Peyer's patch (tissue), 4 donors: Measurements from ENCODE around the gene RCC2. TPM values are rescaled to one million over a fixed set of nuclear protein-coding genes. Genes with fewer than 3 reads are reported as not detected.

Experiments
- DNase-seq, 3 donors: peaks; one replicate each; pipeline ENCODE4 v3.0.0-alpha.2; 2017 to 2019
- H3K27ac ChIP-seq, 4 donors: fragments of 200-600 bp; sonication (generic); one replicate each; pipeline ENCODE4 v1.5.1; 2016 to 2019
- H3K27me3 ChIP-seq, 2 donors: fragments of 200-600 bp; sonication (generic); one replicate each; pipeline ENCODE4 v1.5.1; 2019
- H3K36me3 ChIP-seq, 3 donors: fragments of 200-600 bp; sonication (generic); one replicate each; pipeline ENCODE4 v1.5.1; 2016 to 2019
- H3K4me1 ChIP-seq, 4 donors: fragments of 200-600 bp; sonication (generic); one replicate each; pipeline ENCODE4 v1.5.1; 2016 to 2019
- H3K4me3 ChIP-seq, 4 donors: fragments of 200-600 bp; sonication (generic); 1 replicate in 3 of 4; 2 replicates in 1 of 4; pipeline ENCODE4 v1.5.1; 2016 to 2019; ENCODE audit warnings: mild to moderate bottlenecking in 1 of 4
- H3K9me3 ChIP-seq, 4 donors: fragments of 200-600 bp; sonication (generic); one replicate each; pipeline ENCODE4 v1.5.1; 2016 to 2019; ENCODE audit warnings: mild to moderate bottlenecking in 1 of 4
- POLR2A ChIP-seq, 2 donors: fragments of 450-650 bp; IDR thresholded peaks; one replicate each; pipeline ENCODE4 v1.5.1; 2017; ENCODE audit warnings: antibody characterized with exemption in 2 of 2, mild to moderate bottlenecking in 2 of 2, moderate library complexity in 2 of 2
- total RNA-seq, 4 donors: library from RNA; depleted of rRNA; stranded (reverse); fragments of >200 nt; gene quantifications; one replicate each; pipeline ENCODE4 v1.1.0, GENCODE V29; 2016
- TF ChIP-seq, protein P1 (sequence below), 6 experiments: fragments of 450-650 bp in 4 of 6; fragments of 200-600 bp in 2 of 6; sonication (generic) in 1 of 6; IDR thresholded peaks; one replicate each; pipeline ENCODE4 v1.5.1; 2017 to 2019; ENCODE audit warnings: antibody characterized with exemption in 6 of 6, mild to moderate bottlenecking in 3 of 6, moderate library complexity in 1 of 6

The RCC2 gene
- total RNA-seq, 4 donors from 2014 or later, result 22.9 to 54.5 (median 34.9) TPM

DNA sequence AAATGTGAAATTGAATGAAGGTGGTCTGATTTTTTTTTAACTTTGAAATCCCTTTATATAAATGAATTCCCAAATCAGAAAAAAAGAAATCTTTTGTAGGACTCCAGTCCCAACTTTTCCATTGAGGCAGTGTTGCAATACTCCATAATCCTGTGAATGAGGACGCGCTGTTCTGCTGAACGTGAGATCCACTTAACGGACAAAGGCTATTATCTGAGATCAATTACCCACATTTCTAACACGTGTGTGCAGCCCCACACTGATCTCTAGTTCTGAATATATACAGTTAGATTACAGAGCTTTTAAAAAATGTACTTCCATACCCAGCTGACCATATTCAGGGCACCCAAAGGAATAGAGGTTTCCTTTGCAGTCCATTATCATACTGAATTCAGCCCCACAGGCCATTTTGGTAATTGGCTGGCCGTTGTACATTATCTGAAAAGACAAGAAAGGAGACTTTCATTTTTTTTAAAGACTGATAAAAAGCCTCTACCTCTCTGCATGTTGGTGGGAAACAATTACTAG lies 19.0 kb downstream of the RCC2 start:
- H3K27me3 ChIP-seq, result no peaks in the 10 kb centered on the region
- no peak for DNase-seq
- TF ChIP-seq, protein P1, sequence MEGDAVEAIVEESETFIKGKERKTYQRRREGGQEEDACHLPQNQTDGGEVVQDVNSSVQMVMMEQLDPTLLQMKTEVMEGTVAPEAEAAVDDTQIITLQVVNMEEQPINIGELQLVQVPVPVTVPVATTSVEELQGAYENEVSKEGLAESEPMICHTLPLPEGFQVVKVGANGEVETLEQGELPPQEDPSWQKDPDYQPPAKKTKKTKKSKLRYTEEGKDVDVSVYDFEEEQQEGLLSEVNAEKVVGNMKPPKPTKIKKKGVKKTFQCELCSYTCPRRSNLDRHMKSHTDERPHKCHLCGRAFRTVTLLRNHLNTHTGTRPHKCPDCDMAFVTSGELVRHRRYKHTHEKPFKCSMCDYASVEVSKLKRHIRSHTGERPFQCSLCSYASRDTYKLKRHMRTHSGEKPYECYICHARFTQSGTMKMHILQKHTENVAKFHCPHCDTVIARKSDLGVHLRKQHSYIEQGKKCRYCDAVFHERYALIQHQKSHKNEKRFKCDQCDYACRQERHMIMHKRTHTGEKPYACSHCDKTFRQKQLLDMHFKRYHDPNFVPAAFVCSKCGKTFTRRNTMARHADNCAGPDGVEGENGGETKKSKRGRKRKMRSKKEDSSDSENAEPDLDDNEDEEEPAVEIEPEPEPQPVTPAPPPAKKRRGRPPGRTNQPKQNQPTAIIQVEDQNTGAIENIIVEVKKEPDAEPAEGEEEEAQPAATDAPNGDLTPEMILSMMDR (IDR thresholded peaks at IDR 0.05), result no peak
- no peak for TF ChIP-seq POLR2A (IDR thresholded peaks at IDR 0.05)
- H3K27ac ChIP-seq, result no peak overlapping the region
- H3K9me3 ChIP-seq, result no peaks in the 10 kb centered on the region
- H3K4me3 ChIP-seq, result no peak overlapping the region
- H3K36me3 ChIP-seq, result peaks cover 0 to 88% (median 0%) of the 10 kb centered on the region in 3 donors
- H3K4me1 ChIP-seq, result no peaks in the 10 kb centered on the region

DNA sequence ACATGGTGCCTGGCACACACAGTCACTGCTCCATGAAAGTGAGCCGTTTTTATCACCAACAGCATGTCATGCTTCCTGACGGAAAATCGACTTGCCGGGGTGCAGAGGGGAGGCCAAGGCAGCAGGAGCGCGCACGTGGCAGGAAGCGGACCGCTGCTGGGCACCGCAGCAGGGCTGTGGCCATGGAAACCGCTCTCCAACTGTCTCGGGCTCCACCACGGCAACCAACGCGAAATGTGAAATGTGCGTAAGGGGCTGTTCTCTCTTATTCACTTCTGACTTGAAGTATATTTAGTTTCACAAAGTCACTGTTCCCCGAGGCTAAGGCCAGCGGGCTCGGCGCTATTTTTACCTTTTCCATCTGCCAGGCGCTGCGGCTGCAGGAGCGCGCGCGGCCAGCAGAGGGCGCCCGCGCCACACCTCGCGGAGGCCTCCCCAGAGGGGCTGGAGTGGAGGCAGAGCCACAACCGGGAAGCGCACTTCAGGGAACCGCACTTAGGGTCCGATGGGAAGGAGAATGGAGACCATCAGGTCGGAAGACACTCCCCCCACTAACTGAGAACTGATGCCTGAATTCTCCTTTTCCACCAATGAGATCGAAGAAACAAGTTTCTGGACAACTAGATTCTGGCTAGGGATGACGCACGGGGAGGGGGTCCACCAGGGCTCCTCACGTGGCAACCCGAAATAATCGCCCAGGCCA lies 19.7 kb downstream of the RCC2 start:
- Histone ChIP-seq H3K27ac (no peak overlapping the region), H3K4me3 (no peak overlapping the region)
- TF ChIP-seq POLR2A (IDR thresholded peaks at IDR 0.05), result no peak
- TF ChIP-seq, protein P1 (IDR thresholded peaks at IDR 0.05), result peak; percentile 93 to 98 (median 95)

DNA sequence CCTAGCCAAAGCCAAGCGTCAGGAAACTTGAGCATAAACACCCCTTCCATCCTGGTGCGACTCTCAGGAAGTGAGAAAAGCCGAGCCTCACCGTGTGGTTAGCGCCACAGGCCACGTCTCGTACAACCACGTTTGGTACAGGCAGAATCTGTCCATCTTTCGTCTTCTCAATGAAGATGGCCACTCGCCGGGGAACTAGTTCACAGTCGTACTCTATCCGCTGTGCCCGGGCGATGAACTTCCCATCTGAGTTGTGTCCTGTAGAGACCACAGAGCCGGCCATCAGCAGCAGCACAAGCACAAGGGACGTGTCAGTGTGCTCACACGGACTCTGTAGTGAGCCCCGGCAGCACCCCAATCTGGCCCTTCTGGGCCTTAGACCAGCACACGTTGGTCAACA lies 23.1 kb downstream of the RCC2 start:
- H3K27me3 ChIP-seq, result no peaks in the 10 kb centered on the region
- no peak overlapping the region for H3K4me3 ChIP-seq
- H3K36me3 ChIP-seq, result peaks cover 0 to 93% (median 0%) of the 10 kb centered on the region in 3 donors
- H3K9me3 ChIP-seq, result no peaks in the 10 kb centered on the region
- TF ChIP-seq, protein P1 (IDR thresholded peaks at IDR 0.05), result no peak
- TF ChIP-seq POLR2A (IDR thresholded peaks at IDR 0.05), result no peak
- H3K4me1 ChIP-seq, result no peaks in the 10 kb centered on the region
- no peak overlapping the region for H3K27ac ChIP-seq
- no peak for DNase-seq

More for the DNA sequence above, 19.7 kb downstream of the RCC2 start:
- DNase-seq, result peak; percentile 49 to 82 (median 80)
- Histone ChIP-seq H3K36me3 (peaks cover 0 to 88% (median 0%) of the 10 kb centered on the region in 3 donors), H3K27me3 (no peaks in the 10 kb centered on the region), H3K9me3 (no peaks in the 10 kb centered on the region), H3K4me1 (no peaks in the 10 kb centered on the region)

DNA sequence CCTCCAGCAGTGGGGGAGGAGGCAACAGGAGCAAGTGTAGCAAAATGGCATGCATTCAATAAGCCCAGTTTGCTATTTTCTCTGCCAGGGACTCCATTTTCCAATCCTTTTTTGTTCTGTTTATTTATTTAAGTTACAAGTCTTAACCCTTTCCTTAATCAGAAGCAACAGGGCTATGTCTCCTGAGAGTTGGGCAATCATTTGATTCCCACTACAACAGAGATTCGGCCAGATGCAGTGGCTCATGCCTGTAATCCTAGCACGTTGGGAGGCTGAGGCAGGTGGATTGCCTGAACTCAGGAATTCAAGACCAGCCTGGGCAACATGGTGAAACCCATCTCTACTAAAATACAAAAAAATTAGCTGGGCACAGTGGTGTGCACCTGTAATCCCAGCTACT lies 25.5 kb downstream of the RCC2 start:
- H3K36me3 ChIP-seq, result peaks cover 0 to 98% (median 0%) of the 10 kb centered on the region in 3 donors
- no peak for DNase-seq
- no peaks in the 10 kb centered on the region for H3K4me1 ChIP-seq
- no peaks in the 10 kb centered on the region for H3K9me3 ChIP-seq
- no peaks in the 10 kb centered on the region for H3K27me3 ChIP-seq
- TF ChIP-seq POLR2A (IDR thresholded peaks at IDR 0.05), result no peak
- TF ChIP-seq, protein P1 (IDR thresholded peaks at IDR 0.05), result no peak
- no peak overlapping the region for H3K4me3 ChIP-seq
- H3K27ac ChIP-seq, result no peak overlapping the region

DNA sequence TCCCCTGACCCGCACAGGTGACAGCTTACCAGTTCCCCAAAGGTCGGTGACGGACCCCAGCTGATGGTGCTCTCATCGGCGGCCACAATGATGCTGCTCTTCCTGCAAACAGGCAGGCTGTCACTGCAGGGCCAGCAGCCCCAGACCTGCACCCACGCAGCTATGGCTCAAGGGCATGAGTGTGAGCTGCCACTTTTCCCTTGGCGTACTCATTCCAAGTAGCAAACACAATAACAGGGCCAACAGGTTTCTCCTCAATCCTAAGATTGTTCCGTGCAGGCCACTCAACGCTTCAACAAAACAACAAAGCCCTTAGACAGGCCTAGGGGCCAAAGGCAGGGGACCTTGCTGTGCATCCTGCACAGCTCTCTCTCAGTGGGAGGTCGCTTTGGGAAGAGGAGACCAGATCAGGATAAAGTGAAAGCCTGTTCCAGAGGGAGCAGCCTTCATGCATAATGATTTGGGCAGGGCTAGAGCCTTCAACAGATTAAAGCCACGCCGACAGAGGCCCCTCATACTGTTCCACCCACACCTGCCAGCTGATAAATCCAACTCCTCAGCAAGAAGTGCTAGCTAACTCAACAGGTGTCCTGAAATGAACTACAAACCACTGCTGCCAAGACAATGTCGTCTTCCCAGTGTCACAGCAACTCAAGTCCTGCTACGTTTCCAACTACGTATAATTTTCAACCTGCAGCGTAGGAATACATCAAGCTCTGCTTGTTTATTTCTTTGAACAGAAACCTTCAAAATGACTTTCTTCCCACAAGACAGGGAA lies 27.2 kb downstream of the RCC2 start:
- no peak for DNase-seq
- H3K36me3 ChIP-seq, result peaks cover 0 to 89% (median 0%) of the 10 kb centered on the region in 3 donors
- H3K9me3 ChIP-seq, result no peaks in the 10 kb centered on the region
- no peak overlapping the region for H3K4me3 ChIP-seq
- no peaks in the 10 kb centered on the region for H3K4me1 ChIP-seq
- H3K27ac ChIP-seq, result no peak overlapping the region
- TF ChIP-seq, protein P1 (IDR thresholded peaks at IDR 0.05), result no peak
- TF ChIP-seq POLR2A (IDR thresholded peaks at IDR 0.05), result no peak
- H3K27me3 ChIP-seq, result no peaks in the 10 kb centered on the region
